Pancreas (tissue), 10 donors: Measurements from ENCODE around the gene TMEM143. TPM values are rescaled to one million over a fixed set of nuclear protein-coding genes. Genes with fewer than 3 reads are reported as not detected.

Source experiments
- ATAC-seq, 4 donors: fragments of 200-7000 bp; cut with Tn5 transposase; one replicate each; pipeline versions ENCODE4 v1.8.0 to v1.9.1; 2020; ENCODE audit warnings: mild to moderate bottlenecking in 4 of 4, moderate library complexity in 4 of 4
- DNase-seq, 6 donors: peaks; one replicate each; pipeline ENCODE4 v3.0.0-alpha.2; 2020
- FAIRE-seq: peaks from 2 replicates; lab custom pipeline; 2012; peaks lifted over from hg19 to GRCh38; lab: Jason Lieb, UNC
- H3K27ac ChIP-seq, 4 donors: fragments of 200-600 bp; sonication (generic); 1 replicate in 3 of 4; 2 replicates in 1 of 4; pipeline versions ENCODE4 v1.5.0 to v1.8.0; 2020
- H3K27me3 ChIP-seq, 4 donors: fragments of 200-600 bp; one replicate each; pipeline ENCODE4 v1.8.0; 2021
- H3K36me3 ChIP-seq, 3 donors: fragments of 200-600 bp; sonication (generic) in 1 of 3; one replicate each; pipeline versions ENCODE4 v1.5.0 to v1.8.0; 2020 to 2021
- H3K4me1 ChIP-seq, 3 donors: fragments of 200-600 bp; one replicate each; pipeline ENCODE4 v1.8.0; 2021
- H3K4me3 ChIP-seq, 4 donors: fragments of 200-600 bp; sonication (generic) in 2 of 4; one replicate each; pipeline versions ENCODE4 v1.5.0 to v1.8.0; 2020 to 2021
- H3K9me3 ChIP-seq, 4 donors: fragments of 200-600 bp; one replicate each; pipeline ENCODE4 v1.8.0; 2021
- WGBS, 2 donors: extraction: QIAGEN DNeasy Blood & Tissue Kit; methylation state at CpG; one replicate each; pipeline ENCODE4 v1.1.7; 2013; 5-methylcytosine and 5-hydroxymethylcytosine counted together
- intact Hi-C, 3 donors: fragments of 100-400 bp; cut with DNase I; formaldehyde crosslinking; loops; one replicate each; pipeline versions ENCODE4 v1.11.1 to v1.14.2; 2022
- polyA plus RNA-seq, 2 donors: library from polyadenylated mRNA; stranded (reverse); fragments of 200-250 nt; gene quantifications; one replicate each; pipeline ENCODE4 v1.2.3, GENCODE V29; 2013
- total RNA-seq, 6 donors: library from RNA; stranded (reverse); fragmentation: NEBNext Ultra II Directional in 4 of 6; extraction: Animal tissue kit (Norgen Biotek cat#: 25700) in 4 of 6; gene quantifications; one replicate each; pipeline versions ENCODE4 v1.2.1 to v1.2.4, GENCODE V29; 2021 to 2023
- TF ChIP-seq, protein P1 (sequence below), 4 donors: fragments of 200-600 bp; sonication (generic) in 3 of 4; IDR thresholded peaks; one replicate each; pipeline versions ENCODE4 v1.5.0 to v1.8.0; 2021; ENCODE audit warnings: antibody characterized with exemption in 4 of 4
- donor health status: healthy with polysubstance abuse.
- donor health status: DM: no; HTN: no; CAD: no; lungs with moderate emphysema.
- donor health status: DM: no; HTN: no; CAD: no.
- donor health status: control.
- donor health status: control.
- donor health status: Bipolar disorder and iron deficiency.
- donor health status: DM: yes; HTN: yes; CAD: no.
- donor health status: DM: no; HTN: no; CAD: no.
- donor health status: DM: no; HTN: no; CAD: no.
- donor health status: DM: yes; HTN: yes; CAD: no.

TMEM143 gene
- total and polyA plus RNA-seq, 8 donors, result 3.3 to 11.2 (median 5.1) TPM

DNA sequence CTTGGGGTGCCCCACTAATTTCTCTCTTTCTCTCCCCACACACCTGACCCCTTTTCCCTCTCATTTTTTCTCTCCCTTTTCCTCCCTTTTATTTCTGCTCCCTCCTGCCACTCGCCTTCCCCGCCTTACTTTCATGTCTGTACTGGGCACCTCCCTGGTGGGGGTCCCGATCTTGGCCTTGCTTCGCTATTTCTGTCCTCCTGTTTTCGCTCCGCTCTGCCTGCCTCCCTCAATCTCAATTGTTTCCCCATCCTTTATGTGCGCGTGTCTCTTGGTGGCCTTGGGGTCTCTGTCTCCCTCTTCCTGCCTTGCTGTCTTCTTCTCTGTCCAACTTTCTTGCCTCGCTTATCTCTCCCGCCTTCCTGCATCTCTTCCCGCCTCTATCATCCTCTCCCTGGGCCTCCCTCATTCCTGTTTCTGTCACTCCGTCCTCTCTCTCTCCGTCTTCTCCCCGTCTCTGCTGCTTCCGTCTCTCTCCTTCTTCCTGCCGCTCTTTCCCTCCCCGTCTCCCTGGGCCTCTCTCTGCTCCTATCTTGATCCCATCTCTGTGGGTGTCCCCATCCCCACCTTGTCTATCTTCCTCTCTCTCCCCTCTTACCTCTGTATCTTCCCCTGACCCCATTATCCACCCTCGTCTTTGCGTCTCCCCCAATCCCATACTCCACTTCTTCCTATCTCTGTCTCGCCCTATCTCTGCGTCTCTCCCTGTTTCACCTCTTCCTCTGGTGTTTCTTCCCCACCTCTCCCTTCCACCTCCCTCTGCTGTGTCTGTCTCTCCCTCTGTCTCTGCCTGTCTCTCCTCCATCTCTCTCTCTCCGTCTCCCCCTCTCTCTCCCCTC is 33.7 kb upstream of the TMEM143 start:
- intact Hi-C loops, result no loop called here
- Histone ChIP-seq H3K4me3 (peak overlapping the region in 1 of 4 donors; percentile 35), H3K36me3 (no peaks in the 10 kb centered on the region), H3K27me3 (peaks cover 0 to 8% (median 2%) of the 10 kb centered on the region in 4 donors), H3K4me1 (no peaks in the 10 kb centered on the region), H3K27ac (no peak overlapping the region), H3K9me3 (no peaks in the 10 kb centered on the region)
- DNase-seq (no peak), ATAC-seq (no peak), FAIRE-seq (no peak)
- TF ChIP-seq, protein P1, sequence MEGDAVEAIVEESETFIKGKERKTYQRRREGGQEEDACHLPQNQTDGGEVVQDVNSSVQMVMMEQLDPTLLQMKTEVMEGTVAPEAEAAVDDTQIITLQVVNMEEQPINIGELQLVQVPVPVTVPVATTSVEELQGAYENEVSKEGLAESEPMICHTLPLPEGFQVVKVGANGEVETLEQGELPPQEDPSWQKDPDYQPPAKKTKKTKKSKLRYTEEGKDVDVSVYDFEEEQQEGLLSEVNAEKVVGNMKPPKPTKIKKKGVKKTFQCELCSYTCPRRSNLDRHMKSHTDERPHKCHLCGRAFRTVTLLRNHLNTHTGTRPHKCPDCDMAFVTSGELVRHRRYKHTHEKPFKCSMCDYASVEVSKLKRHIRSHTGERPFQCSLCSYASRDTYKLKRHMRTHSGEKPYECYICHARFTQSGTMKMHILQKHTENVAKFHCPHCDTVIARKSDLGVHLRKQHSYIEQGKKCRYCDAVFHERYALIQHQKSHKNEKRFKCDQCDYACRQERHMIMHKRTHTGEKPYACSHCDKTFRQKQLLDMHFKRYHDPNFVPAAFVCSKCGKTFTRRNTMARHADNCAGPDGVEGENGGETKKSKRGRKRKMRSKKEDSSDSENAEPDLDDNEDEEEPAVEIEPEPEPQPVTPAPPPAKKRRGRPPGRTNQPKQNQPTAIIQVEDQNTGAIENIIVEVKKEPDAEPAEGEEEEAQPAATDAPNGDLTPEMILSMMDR (IDR thresholded peaks at IDR 0.05), result no peak
- WGBS, 2 donors, result 49 to 66% methylated on average over 22 of the region's 22 CpGs

DNA sequence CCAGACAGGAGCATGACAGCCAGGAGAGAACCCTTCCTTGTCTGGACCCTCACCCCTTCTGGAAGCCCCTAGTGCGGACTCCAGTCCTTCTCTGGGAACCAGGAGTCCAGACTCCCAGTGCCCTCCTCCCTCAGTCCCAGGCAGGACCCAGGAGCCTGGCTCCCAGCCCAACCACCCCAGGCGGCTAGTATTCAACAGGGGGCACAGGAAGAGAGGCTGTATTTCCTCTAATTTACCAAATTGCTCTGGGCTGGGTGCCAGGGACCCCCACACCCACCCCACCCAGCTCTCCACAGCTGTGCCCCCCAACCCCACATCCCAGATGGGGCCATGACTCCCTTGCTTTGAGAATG is 33.1 kb upstream of the TMEM143 start:
- WGBS, 2 donors, result 44 to 62% methylated on average over 2 of the region's 2 CpGs
- Histone ChIP-seq H3K4me1 (no peaks in the 10 kb centered on the region), H3K36me3 (no peaks in the 10 kb centered on the region), H3K27me3 (peaks cover 0 to 8% (median 2%) of the 10 kb centered on the region in 4 donors), H3K27ac (no peak overlapping the region), H3K4me3 (no peak overlapping the region), H3K9me3 (no peaks in the 10 kb centered on the region)
- TF ChIP-seq, protein P1 (IDR thresholded peaks at IDR 0.05), result no peak
- FAIRE-seq (no peak), ATAC-seq (no peak), DNase-seq (peak in 1 of 6 donors; percentile 42)
- intact Hi-C loops, result no loop called here

DNA sequence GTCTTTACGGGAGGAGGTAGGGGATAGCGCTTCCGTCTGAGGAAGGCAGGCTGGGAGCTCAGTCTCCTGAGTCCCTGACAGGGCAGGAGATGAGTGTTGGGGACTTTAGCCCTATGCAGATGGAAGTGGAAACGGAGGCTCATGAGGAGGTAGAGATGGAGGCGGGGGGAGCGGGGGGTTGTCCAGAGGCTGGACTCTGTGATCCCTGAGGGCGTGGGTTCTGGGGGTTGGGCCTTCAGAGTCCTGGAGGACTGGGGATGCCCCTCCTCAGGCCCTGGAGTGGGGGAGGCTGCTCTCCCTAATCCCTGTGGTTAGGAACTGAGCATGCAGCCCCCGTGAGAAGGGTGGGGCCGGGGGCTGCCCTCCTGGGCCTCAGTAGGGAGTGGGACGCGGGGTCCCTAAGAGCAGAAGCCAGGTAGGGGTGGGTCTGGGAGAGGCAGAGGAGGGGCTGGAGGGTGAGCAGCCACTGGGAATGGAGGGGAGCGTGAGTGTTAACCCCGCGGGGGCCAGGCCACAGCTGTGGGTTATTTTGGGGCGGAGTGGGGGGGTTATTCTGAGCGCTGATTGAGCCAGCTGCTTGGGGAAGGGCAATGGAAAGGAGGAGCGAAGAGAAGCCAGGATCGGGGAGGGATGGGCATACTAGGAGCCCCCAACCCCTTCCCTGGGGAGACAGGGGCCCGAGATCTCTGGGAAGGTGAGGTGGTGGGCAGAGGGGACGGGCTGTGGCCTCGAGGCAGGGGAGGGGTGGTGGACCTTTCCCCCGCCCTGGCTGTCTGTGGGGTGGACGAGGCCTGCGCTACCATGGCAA is 32.5 kb upstream of the TMEM143 start:
- 57 to 58% methylated on average over 24 of the region's 24 CpGs for WGBS, 2 donors
- FAIRE-seq (no peak), ATAC-seq (no peak), DNase-seq (no peak)
- TF ChIP-seq, protein P1 (IDR thresholded peaks at IDR 0.05), result no peak
- Histone ChIP-seq H3K27me3 (peaks cover 0 to 8% (median 2%) of the 10 kb centered on the region in 4 donors), H3K36me3 (no peaks in the 10 kb centered on the region), H3K4me3 (no peak overlapping the region), H3K4me1 (no peaks in the 10 kb centered on the region), H3K9me3 (no peaks in the 10 kb centered on the region), H3K27ac (no peak overlapping the region)
- intact Hi-C loops, result no loop called here

DNA sequence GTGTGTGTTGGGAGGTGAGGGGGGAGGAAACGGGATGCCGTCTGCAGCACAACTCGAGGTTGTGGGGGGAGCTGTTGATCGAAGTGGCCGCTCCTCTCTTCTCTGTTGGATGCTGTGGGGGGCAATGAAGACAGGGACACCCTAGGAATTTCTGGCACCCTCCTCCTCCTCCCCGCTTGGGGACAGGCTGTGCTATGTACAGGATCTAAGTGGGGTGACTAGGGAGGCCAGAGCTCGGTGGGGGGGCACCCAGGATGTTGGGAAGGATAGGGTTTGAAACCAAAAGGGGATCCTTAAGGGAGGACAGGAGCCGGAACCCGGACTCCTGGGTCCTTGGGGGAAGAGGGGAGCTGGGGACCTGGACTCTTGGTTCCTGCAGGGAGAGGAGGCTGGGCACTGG is 31.8 kb upstream of the TMEM143 start:
- 31 to 34% methylated on average over 9 of the region's 9 CpGs for WGBS, 2 donors
- Histone ChIP-seq H3K36me3 (no peaks in the 10 kb centered on the region), H3K27ac (no peak overlapping the region), H3K27me3 (peaks cover 0 to 8% (median 2%) of the 10 kb centered on the region in 4 donors), H3K9me3 (no peaks in the 10 kb centered on the region), H3K4me3 (no peak overlapping the region), H3K4me1 (no peaks in the 10 kb centered on the region)
- intact Hi-C loops, result no loop called here
- TF ChIP-seq, protein P1 (IDR thresholded peaks at IDR 0.05), result no peak
- DNase-seq, result no peak
- no peak for FAIRE-seq
- no peak for ATAC-seq
